KG1 (cell line): Measurements from ENCODE around the gene KNTC1.
"Not testable (repeated sequence)": the region's sequence is repeated elsewhere in the genome, so short reads cannot be mapped to it uniquely, and the experiment has no call there.

ENCODE experiments used
- DNase-seq: peaks from one replicate; lab custom pipeline; 2025; lab: John Stamatoyannopoulos, UW

KNTC1 gene

GRCh38 chr12:122566816-122567215 lies 39.8 kb downstream of the KNTC1 start:
- DNase-seq: not testable (repeated sequence)

DNA sequence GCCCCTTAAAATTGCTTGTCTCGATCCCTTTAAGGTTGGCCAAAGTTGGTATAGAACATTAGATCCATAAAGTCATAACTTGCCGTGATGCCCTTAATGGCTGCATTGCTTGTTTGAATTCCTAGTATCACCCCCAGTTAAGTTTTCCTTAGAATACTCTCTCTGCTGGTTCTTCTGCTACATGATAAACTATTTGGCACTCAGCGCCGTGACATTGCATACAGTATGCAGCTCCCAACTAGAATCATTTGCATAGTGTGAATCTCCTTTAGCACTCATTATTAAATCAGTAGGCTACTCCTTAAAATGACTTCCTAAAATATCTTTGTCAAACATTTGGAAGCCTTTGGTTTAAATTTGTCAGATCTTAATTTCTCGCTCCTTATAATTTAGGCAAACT lies 42.2 kb downstream of the KNTC1 start:
- DNase-seq: no peak

- DNase-seq: not testable (repeated sequence)
Observed at GRCh38 chr12:122570006-122570405, 43.0 kb downstream of the KNTC1 start.

- DNase-seq: no peak
Observed at GRCh38 chr12:122571821-122572220, 44.8 kb downstream of the KNTC1 start.

GRCh38 chr12:122583294-122583693 lies 56.2 kb downstream of the KNTC1 start:
- DNase-seq: not testable (repeated sequence)

DNA sequence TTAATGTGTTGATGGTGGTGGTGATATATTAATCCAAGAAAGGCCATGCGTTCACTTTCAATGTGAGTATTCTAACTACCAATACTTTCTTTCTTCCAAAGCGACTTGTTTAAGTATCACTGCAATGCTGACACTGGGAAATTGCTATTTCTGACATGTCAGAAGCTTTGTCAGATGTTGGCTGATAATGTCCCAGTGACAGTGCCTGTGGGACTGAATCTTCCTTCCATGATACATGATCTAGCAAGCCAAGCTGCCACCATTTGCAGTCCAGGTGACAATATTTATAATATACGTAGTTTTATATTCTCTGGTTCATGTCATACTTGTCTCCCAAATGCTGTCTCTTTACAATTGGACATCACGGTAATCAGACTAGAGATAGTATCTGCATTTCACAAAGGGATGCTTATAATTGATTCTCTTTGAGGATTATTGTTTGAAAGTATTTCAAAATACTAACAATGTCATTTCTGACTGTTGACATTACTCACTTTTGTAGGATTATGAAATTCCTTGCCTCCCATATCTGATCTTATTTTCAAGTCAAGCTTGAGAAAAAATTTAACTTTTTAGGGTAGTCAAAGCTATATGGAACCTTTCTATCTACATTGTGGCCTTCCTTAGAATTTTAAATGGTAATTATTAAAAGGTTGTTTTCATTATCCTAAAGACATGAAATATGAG lies 57.3 kb downstream of the KNTC1 start:
- DNase-seq: no peak

- no peak for DNase-seq
Observed at GRCh38 chr12:122590990-122591389, 63.9 kb downstream of the KNTC1 start.

- not testable (repeated sequence) for DNase-seq
Observed at GRCh38 chr12:122591966-122592365, 64.9 kb downstream of the KNTC1 start.

- DNase-seq: not testable (repeated sequence)
Observed at GRCh38 chr12:122592543-122592942, 65.5 kb downstream of the KNTC1 start.

DNA sequence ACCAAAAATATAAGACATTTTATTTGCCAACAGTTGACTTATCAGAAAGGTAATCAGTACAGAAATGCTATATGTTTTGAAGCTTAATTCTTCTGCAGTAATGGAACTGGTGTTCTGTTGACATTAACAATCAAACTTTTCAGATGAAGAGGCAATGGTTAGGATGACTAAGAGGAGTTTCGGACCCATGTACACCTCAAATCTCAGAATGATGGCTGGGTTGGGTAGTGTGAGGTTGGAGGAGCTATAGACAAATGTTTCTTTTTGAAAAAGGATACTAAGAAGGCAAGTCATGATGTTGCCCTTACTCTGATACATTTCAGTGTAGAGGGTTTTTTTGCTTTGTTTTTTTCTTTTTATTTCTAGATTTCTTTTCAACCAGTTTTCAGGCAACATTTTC lies 66.9 kb downstream of the KNTC1 start:
- no peak for DNase-seq

- no peak for DNase-seq
Observed at GRCh38 chr12:122596838-122597237, 69.8 kb downstream of the KNTC1 start.

DNA sequence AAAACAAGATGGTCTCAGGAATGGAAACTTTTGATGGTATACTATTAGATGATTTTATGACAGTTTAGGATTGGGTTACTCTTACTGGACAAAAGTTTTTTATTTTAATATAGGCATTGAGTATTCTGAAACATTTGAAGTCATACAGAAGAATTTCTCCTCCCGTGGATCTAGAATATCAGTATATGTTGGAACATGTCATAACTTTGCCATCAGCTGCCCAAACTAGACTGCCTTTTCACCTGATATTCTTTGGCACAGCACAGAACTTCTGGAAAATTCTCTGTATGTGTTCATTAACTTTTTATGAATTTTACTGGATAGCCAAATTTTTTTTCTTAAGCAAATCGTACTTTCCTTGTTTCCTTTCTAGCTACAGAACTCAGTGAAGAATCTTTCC lies 75.4 kb downstream of the KNTC1 start:
- no peak for DNase-seq

DNA sequence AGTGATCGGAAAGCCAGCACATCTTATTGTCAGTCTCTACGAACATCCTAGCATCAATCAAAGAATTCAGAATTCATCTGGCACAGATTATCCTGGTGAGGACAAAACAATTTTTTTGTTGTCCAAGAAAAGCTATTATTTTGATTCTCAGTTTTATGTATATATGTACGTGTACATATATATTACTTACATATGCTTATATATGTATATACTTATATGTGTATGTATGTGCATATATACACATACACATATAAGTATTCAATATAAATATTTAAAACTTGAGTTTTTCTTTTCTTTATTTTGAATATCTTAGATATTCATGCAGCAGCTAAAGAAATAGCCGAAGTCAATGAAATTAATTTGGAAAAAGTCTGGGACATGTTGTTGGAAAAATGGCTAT lies 77.9 kb downstream of the KNTC1 start:
- DNase-seq: no peak

DNA sequence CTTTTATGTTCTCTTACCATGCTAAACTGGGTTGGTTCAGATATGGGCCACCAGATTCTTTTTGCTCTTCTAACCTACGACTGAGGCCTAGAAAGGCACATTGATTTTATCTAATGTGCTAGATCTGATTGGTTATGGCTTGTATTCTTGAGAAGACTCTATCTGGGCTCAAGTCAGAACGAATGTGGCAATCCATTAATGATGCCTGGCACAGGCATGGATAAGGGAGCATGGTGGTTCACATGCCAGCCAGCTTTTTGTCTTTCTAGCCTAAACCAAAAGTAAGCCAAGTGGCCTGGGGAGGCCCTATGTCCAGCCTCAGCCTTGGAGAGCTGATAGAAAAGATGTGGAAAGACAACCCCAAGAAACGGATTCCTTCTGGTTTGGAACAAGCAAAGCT lies 82.7 kb downstream of the KNTC1 start:
- DNase-seq: no peak

GRCh38 chr12:122610207-122610606 lies 83.2 kb downstream of the KNTC1 start:
- no peak for DNase-seq

- DNase-seq: no peak
Observed at GRCh38 chr12:122610911-122611310, 83.9 kb downstream of the KNTC1 start.

DNA sequence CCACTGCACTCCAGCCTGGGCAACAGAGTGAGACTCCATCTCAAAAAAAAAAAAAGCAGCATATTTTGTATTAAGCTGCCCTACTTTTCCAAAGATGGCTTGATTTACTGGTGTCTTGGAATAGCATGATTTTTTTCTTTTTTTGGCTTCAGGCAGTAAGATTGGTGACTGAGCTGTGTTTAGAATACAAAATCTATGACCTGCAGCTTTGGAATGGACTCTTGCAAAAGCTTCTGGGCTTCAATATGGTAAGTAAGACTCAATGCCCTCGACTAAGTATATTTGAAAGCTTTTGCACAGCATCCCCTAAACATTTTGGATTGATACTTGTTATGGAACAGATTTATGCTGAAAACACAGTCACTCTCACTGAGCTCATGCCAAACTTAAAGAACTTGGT lies 87.8 kb downstream of the KNTC1 start:
- DNase-seq: no peak

- no peak for DNase-seq
Observed at GRCh38 chr12:122615780-122616179, 88.7 kb downstream of the KNTC1 start.

GRCh38 chr12:122635471-122635870 lies 108.4 kb downstream of the KNTC1 start:
- no peak for DNase-seq

DNA sequence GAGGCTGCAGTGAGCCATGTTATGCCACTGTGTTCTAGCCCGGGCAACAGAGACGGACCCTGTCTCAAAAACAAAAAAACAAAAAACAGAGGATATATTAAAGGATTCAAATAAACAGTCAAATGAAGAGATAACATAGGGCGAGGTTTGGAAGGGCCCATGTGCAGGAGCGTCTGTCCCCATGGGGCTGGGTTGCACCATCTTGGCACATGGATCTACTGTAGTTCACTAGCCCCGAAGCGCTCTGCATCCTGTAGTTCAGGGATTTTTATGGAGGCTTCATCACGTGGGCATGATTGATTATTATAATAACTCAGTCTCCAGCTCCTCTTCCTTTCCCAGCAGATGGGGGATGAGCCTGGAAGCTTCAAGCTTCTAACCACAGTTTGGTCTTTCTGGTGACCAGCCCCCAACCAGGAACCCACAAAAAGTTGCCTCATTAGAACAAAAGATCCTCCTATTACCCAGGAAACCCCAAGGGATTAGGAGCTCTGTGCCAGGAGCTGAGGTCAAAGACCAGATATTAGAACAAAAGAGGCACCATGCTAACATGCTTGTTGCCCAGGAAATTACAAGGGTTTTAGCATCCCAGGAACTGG lies 116.3 kb downstream of the KNTC1 start:
- no peak for DNase-seq

DNA sequence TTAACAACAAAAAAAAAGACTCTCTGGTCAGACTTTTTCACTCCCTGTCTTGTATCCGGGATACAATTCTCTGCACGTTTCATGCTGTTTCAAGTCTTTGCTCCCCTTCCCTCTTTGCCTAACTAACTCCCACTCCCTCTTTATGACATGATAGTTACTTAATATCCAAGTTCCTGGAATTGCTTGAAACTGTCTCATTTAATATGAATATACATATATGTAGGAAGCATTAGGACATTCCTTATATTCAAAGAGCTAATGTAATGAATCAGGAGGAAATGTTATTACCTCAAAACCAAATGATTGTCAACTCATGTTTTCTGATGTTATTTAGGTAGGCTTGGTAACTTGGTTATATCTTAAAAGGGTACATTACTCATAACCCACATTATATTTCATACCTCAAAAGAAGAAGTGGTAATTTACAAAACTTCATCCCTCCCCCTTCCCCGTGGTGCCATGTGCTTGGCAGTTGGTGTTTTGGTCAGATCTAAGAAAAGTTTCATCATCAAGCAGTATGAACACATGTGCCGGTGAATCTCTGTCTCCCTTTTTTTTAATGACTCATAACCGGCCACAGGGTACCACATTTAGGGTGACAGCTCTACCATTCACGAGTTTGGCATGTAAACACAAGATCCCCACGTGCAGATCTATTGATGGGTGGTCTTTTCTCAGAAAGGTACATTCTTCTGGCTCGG lies 119.6 kb downstream of the KNTC1 start:
- DNase-seq: peak; percentile 67

- no peak for DNase-seq
Observed at GRCh38 chr12:122651520-122652224, 124.6 kb downstream of the KNTC1 start.

- DNase-seq: not testable (repeated sequence)
Observed at GRCh38 chr12:122653291-122653690, 126.2 kb downstream of the KNTC1 start.
